Stomach smooth muscle (tissue), 2 donors: ENCODE results near the gene ADAM29.
"Not testable (repeated sequence)": the region's sequence is repeated elsewhere in the genome, so short reads cannot be mapped to it uniquely, and the experiment has no call there.

Experiments used
- H3K27ac ChIP-seq: one replicate; pipeline ENCODE4 v1.7.0; 2013; ENCODE audit warnings: mild to moderate bottlenecking, low read length, inconsistent platforms
- H3K27me3 ChIP-seq, 2 donors: one replicate each; pipeline ENCODE4 v1.7.0; 2013; ENCODE audit warnings: low read length in 2 of 2; ENCODE audit not compliant: insufficient read depth in 2 of 2, control insufficient read depth in 1 of 2
- H3K36me3 ChIP-seq, 2 donors: one replicate each; pipeline ENCODE4 v1.7.0; 2013; ENCODE audit warnings: low read length in 2 of 2; ENCODE audit not compliant: control insufficient read depth in 2 of 2, insufficient read depth in 2 of 2
- H3K4me1 ChIP-seq: one replicate; pipeline ENCODE4 v1.7.0; 2013; ENCODE audit warnings: low read length; ENCODE audit not compliant: control insufficient read depth, insufficient read depth
- H3K4me3 ChIP-seq, 2 donors: one replicate each; pipeline ENCODE4 v1.7.0; 2013; ENCODE audit warnings: low read length in 2 of 2
- H3K9ac ChIP-seq, 2 donors: one replicate each; pipeline ENCODE4 v1.7.0; 2013; ENCODE audit warnings: low read length in 2 of 2, mild to moderate bottlenecking in 1 of 2
- H3K9me3 ChIP-seq, 2 donors: one replicate each; pipeline ENCODE4 v1.7.0; 2013; ENCODE audit warnings: low read length in 2 of 2; ENCODE audit not compliant: control insufficient read depth in 2 of 2
- donor health status: healthy.
- donor health status: Pancreatic carcinoma.

The ADAM29 gene

DNA sequence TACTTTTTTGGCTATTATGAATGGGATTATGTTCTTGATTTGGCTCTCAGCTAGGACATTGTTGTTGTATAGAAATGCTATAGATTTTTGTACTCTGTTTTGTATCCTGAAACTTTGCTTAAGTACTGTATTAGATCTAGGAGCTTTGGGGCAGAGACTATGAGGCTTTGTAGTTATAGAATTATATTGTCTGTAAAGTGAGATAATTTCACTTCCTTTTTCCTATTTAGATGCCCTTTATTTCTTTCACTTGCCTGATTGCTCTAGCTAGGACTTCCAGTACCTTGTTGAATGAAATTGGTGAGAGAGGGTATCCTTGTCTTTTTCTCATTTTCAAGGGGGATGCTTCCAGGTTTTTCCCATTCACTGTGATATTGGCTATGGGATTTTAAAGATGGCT lies 28.1 kb downstream of the ADAM29 start:
- no peaks in the 10 kb centered on the region for H3K4me1 ChIP-seq
- no peak overlapping the region for H3K27ac ChIP-seq
- no peaks in the 10 kb centered on the region for H3K36me3 ChIP-seq
- no peak overlapping the region for H3K9ac ChIP-seq
- no peak overlapping the region for H3K4me3 ChIP-seq
- peaks cover 0 to 5% of the 10 kb centered on the region in 2 donors for H3K9me3 ChIP-seq
- no peaks in the 10 kb centered on the region for H3K27me3 ChIP-seq

DNA sequence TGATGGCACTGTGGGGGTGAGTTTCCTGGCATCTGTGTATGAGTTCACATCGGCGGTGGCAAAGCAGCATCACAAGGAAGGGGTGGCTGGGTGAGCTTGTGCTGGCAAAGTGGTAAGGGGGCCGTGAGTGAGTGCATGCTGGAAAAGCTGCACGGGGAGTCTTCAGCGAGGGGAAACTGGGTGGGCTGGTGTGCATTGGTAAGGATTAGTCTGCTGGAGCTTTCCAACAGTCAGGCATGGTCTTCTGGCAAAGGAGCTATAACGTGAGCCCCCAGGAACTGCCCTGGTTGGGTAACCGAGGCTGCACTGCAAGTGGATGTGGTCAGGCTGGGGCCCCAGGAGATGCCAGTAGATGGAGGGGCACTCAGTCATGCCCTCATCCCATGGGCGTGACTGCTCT lies 30.7 kb downstream of the ADAM29 start:
- no peak overlapping the region for H3K4me3 ChIP-seq

DNA sequence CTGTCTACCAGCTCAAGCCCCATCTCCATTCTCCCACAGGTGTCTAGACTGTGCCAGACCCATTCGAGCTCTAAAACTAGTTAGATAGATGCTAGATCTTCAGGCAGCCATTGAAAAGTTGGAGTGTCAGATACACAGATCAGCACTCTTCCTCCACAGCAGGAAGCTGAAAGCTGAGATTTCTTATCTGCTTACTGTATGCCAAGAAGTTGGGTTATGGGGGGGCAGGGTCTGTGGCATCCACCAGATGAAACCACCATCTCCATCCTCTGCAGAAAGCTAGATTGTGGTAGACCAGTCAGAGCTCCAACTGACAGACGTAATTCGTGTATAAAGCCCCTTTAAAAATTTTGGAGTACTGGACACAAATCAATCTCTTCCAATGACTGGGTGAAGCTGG lies 54.8 kb downstream of the ADAM29 start:
- Histone ChIP-seq H3K9ac (no peak overlapping the region), H3K27ac (no peak overlapping the region), H3K27me3 (no peaks in the 10 kb centered on the region), H3K9me3 (no peaks in the 10 kb centered on the region), H3K36me3 (no peaks in the 10 kb centered on the region), H3K4me3 (no peak overlapping the region), H3K4me1 (no peaks in the 10 kb centered on the region)

More for the DNA sequence above, 30.7 kb downstream of the ADAM29 start:
- peaks cover 0 to 5% of the 10 kb centered on the region in 2 donors for H3K9me3 ChIP-seq
- H3K27me3 ChIP-seq = no peaks in the 10 kb centered on the region
- no peak overlapping the region for H3K27ac ChIP-seq
- H3K36me3 ChIP-seq = no peaks in the 10 kb centered on the region
- H3K4me1 ChIP-seq = no peaks in the 10 kb centered on the region
- no peak overlapping the region for H3K9ac ChIP-seq

DNA sequence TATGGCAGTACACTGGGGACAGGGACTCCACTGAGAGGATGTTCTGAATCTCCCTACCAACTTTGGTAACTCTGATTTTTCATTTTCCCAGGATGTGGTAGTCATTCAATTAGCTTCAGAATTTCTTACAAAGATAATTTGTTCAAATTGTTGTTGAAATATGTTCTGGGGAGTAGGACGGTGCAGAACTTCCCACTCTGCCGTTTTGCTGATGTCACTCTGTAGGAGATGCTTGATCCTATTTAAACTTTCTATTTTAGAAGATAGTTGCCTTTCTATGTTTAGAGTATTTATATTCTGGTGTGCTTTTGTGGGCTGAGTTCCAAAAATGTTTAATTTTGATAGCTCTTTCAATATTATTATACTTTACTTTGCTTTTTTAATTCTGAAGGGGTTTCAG lies 55.2 kb downstream of the ADAM29 start:
- Histone ChIP-seq H3K36me3 (no peaks in the 10 kb centered on the region), H3K27me3 (no peaks in the 10 kb centered on the region), H3K9me3 (no peaks in the 10 kb centered on the region), H3K4me3 (no peak overlapping the region), H3K27ac (no peak overlapping the region), H3K4me1 (no peaks in the 10 kb centered on the region), H3K9ac (no peak overlapping the region)

DNA sequence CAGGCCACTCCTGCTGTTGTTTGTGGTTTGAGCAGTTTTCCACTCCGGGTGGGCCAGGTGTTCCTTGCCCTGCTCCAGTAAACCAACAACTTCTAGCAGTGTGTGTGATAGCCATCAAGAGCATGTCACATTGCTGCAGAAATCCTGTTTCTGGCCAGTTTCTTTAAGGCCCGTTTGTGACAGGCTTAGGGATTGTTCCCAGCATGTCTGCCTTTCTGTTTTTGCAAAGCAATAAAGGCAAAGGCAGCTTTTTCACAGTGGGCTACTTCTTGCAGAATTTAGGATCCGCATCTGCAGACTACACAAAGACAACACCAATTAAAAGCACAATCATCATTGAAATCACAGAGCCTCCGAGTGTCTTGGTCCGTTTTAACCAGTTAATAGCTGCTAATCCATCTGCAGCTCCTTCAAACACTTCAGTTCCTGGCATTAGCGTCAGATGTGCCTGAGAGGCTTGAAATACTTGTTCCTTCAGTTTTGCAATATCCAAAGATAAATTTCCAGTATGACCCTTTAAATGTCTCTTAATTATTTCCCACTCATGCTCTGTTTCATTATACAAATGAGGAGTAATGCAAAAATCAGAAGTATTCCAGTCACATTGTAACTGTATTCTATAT lies 65.1 kb downstream of the ADAM29 start:
- Histone ChIP-seq H3K27ac (no peak overlapping the region), H3K4me1 (no peaks in the 10 kb centered on the region), H3K27me3 (no peaks in the 10 kb centered on the region), H3K9ac (no peak overlapping the region), H3K9me3 (peaks cover 2 to 6% of the 10 kb centered on the region in 2 donors), H3K36me3 (no peaks in the 10 kb centered on the region), H3K4me3 (no peak overlapping the region)

DNA sequence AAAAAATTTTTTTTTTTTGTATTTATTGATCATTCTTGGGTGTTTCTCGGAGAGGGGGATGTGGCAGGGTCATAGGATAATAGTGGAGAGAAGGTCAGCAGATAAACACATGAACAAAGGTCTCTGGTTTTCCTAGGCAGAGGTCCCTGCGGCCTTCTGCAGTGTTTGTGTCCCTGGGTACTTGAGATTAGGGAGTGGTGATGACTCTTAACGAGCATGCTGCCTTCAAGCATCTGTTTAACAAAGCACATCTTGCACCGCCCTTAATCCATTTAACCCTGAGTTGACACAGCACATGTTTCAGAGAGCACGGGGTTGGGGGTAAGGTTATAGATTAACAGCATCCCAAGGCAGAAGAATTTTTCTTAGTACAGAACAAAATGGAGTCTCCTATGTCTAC lies 65.7 kb downstream of the ADAM29 start:
- not testable (repeated sequence) for H3K36me3 ChIP-seq, H3K4me3 ChIP-seq, H3K4me1 ChIP-seq, H3K9me3 ChIP-seq, H3K9ac ChIP-seq, H3K27ac ChIP-seq, H3K27me3 ChIP-seq

DNA sequence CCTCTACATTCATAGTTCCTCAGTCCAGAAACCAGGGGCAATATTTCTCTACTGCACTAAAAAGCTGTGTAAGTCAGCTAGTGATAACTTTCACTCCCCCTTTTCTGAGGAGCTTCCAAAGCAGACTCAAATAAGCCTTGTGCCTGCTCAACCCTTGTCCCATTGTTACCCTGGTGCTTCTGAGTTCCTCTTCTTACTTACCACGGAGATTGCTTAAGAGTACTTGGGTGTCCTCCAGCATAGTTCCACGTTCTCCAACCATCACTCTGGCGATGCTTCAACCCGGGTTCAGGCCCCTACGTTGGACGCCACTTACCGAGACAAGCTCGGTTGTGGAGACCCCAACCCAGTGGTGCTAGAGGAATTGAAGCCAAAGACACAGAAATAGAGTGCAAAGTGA lies 71.6 kb downstream of the ADAM29 start:
- no peak overlapping the region for H3K4me3 ChIP-seq
- no peaks in the 10 kb centered on the region for H3K27me3 ChIP-seq
- H3K9me3 ChIP-seq = peaks cover under 1 to 4% of the 10 kb centered on the region in 2 donors
- no peak overlapping the region for H3K27ac ChIP-seq
- no peaks in the 10 kb centered on the region for H3K36me3 ChIP-seq
- H3K4me1 ChIP-seq = no peaks in the 10 kb centered on the region
- H3K9ac ChIP-seq = no peak overlapping the region

DNA sequence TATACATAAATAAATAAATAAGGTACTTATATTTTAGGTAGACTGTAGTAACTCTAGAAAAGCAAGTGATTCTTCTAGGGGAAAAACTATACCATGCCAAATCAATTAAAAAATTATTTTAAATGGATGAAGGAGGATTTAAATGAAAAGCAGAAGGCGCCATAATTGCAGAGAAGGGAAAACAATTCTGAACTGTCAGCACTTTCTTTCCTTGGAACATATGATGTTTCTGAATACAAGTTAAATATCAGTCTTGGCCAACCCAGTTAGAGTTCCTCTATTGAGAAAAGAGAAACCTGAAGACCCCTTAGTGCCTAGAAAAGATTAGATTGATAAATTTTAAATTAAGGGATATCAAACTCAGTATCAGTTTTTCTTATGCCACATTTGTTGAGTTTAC lies 75.8 kb downstream of the ADAM29 start:
- H3K4me3 ChIP-seq = no peak overlapping the region
- no peak overlapping the region for H3K27ac ChIP-seq
- no peak overlapping the region for H3K9ac ChIP-seq
- peaks cover 0 to 4% of the 10 kb centered on the region in 2 donors for H3K9me3 ChIP-seq
- no peaks in the 10 kb centered on the region for H3K36me3 ChIP-seq
- H3K27me3 ChIP-seq = no peaks in the 10 kb centered on the region
- no peaks in the 10 kb centered on the region for H3K4me1 ChIP-seq

DNA sequence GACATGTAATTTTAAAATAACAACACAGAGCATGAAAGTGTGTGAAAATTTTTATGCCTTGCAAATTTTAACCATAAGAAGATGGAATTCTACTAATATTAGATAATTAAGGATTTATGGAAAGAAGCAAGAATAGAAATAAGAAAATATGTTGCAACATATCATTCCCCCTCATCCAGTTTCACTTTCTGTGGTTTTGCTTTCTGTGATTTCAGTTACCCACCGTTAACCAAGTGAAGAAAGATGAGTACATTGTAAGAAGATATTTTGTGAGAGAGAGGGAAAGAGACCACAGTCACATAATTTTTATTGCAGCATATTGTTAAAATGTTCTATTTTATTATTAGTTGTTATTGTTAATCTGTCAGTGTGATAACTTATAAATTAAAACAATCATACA lies 77.9 kb downstream of the ADAM29 start:
- H3K4me1 ChIP-seq = no peaks in the 10 kb centered on the region
- H3K9me3 ChIP-seq = peaks cover 0 to 4% of the 10 kb centered on the region in 2 donors
- no peak overlapping the region for H3K4me3 ChIP-seq
- no peaks in the 10 kb centered on the region for H3K27me3 ChIP-seq
- no peak overlapping the region for H3K27ac ChIP-seq
- no peak overlapping the region for H3K9ac ChIP-seq
- no peaks in the 10 kb centered on the region for H3K36me3 ChIP-seq

DNA sequence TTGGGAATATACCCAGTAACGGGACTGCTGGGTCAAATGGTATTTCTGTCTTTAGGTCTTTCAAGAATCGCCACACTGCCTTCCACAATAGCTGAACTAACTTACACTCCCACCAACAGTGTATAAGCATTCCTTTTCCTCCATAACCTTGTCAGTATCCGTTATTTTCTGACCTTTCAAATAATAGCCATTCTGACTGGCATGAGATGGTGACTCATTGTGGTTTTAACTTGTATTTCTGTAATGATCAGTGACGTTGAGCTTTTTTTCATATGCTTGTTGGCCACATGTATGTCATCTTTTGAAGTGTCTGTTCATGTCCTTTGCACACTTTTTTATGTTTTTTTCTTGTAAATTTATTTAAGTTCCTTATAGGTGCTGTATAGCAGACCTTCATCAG lies 81.2 kb downstream of the ADAM29 start:
- no peak overlapping the region for H3K4me3 ChIP-seq
- no peak overlapping the region for H3K9ac ChIP-seq
- H3K9me3 ChIP-seq = no peaks in the 10 kb centered on the region
- H3K27me3 ChIP-seq = no peaks in the 10 kb centered on the region
- no peak overlapping the region for H3K27ac ChIP-seq
- H3K4me1 ChIP-seq = no peaks in the 10 kb centered on the region
- H3K36me3 ChIP-seq = no peaks in the 10 kb centered on the region

DNA sequence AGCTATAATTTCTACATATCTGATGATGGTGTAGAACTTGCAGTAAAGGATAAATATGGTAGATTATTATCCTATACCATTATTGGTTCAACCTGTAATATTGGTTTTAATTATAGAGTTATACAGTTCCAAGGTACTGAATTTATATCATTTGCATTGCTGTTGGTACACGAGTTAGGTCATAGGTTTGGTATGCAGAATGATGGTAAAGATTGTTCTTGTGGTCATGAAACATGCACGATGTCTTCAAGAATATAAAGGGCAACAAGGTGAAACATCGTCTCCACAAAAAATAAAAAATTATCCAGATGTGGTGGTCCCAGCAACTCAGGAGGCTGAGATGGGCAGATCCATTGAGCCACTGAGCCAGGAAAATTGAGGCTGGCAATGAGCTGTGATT lies 99.6 kb downstream of the ADAM29 start:
- H3K27me3 ChIP-seq = no peaks in the 10 kb centered on the region
- H3K36me3 ChIP-seq = no peaks in the 10 kb centered on the region
- no peaks in the 10 kb centered on the region for H3K4me1 ChIP-seq
- no peak overlapping the region for H3K9ac ChIP-seq
- no peaks in the 10 kb centered on the region for H3K9me3 ChIP-seq
- no peak overlapping the region for H3K27ac ChIP-seq
- H3K4me3 ChIP-seq = no peak overlapping the region
